SK-N-SH treated with all-trans-retinoic acid at 6 μM for 48 hours (cell line): ENCODE measurements around the gene BAIAP3.

Experiments used
- PPARA ChIP-seq: fragments of 250-450 bp; sonication (Bioruptor Pico); IDR thresholded peaks from 2 replicates; pipeline ENCODE4 v1.5.0; 2020; ENCODE audit warnings: mild to moderate bottlenecking, borderline replicate concordance
- RARB ChIP-seq: fragments of 250-450 bp; sonication (Bioruptor Pico); IDR thresholded peaks from 2 replicates; pipeline ENCODE4 v1.8.0; 2021; ENCODE audit warnings: mild to moderate bottlenecking, moderate library complexity
- TOX ChIP-seq: fragments of 250-450 bp; sonication (Bioruptor Pico); IDR thresholded peaks from 2 replicates; pipeline ENCODE4 v1.8.0; 2021; ENCODE audit warnings: mild to moderate bottlenecking, moderate library complexity, borderline replicate concordance
- ZFP3 ChIP-seq: fragments of 250-450 bp; sonication (Bioruptor Pico); IDR thresholded peaks from 2 replicates; pipeline ENCODE4 v1.5.0; 2020; ENCODE audit warnings: mild to moderate bottlenecking, moderate library complexity
- ZFP30 ChIP-seq: fragments of 450-650 bp; formaldehyde crosslinking; IDR thresholded peaks from 2 replicates; pipeline ENCODE4 v1.5.0; 2022; ENCODE audit warnings: mild to moderate bottlenecking, moderate library complexity
- ZNF70 ChIP-seq: fragments of 450-650 bp; formaldehyde crosslinking; IDR thresholded peaks from 2 replicates; pipeline ENCODE4 v1.5.0; 2020; ENCODE audit warnings: mild to moderate bottlenecking, moderate library complexity
- ZNF8 ChIP-seq: fragments of 450-650 bp; formaldehyde crosslinking; IDR thresholded peaks from 2 replicates; pipeline ENCODE4 v1.5.0; 2020; ENCODE audit warnings: mild to moderate bottlenecking, moderate library complexity
- TF ChIP-seq, protein P1 (sequence below): fragments of 250-450 bp; sonication (Bioruptor Pico); IDR thresholded peaks from 2 replicates; pipeline ENCODE4 v1.8.0; 2020; ENCODE audit warnings: mild to moderate bottlenecking, moderate library complexity, borderline replicate concordance
- TF ChIP-seq, protein P2 (sequence below): fragments of 250-450 bp; sonication (Bioruptor Pico); IDR thresholded peaks from 2 replicates; pipeline ENCODE4 v1.5.1; 2020; ENCODE audit warnings: low read depth, mild to moderate bottlenecking, moderate library complexity
- TF ChIP-seq, protein P3 (sequence below): fragments of 250-450 bp; sonication (Bioruptor Pico); IDR thresholded peaks from 2 replicates; pipeline ENCODE4 v1.8.0; 2021; ENCODE audit warnings: low read depth, mild to moderate bottlenecking, moderate library complexity, borderline replicate concordance
- TF ChIP-seq, protein P4 (sequence below): fragments of 250-450 bp; sonication (Bioruptor Pico); IDR thresholded peaks from 2 replicates; pipeline ENCODE4 v1.5.1; 2021; ENCODE audit warnings: mild to moderate bottlenecking, moderate library complexity

DNA sequence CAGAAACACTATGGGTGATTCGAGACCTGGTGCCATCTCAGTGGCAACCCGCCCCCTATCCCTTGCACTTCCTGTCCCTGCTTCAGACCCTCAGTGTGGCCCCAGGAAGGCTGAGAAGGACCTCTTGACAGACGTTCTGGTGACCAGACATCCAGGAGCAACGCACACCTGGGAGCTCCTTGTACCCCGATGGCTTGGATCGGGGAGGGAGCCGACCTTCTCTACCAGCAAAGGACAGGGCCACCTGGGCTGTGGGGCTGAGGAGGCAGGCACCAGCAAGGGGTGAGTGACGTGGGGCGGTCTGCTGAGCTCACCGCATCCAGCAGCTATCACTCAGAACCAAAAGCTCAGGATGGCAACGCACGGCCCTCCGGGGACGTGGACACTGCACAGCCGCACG, 53.9 kb downstream of the BAIAP3 start:
- TF ChIP-seq, protein P1, sequence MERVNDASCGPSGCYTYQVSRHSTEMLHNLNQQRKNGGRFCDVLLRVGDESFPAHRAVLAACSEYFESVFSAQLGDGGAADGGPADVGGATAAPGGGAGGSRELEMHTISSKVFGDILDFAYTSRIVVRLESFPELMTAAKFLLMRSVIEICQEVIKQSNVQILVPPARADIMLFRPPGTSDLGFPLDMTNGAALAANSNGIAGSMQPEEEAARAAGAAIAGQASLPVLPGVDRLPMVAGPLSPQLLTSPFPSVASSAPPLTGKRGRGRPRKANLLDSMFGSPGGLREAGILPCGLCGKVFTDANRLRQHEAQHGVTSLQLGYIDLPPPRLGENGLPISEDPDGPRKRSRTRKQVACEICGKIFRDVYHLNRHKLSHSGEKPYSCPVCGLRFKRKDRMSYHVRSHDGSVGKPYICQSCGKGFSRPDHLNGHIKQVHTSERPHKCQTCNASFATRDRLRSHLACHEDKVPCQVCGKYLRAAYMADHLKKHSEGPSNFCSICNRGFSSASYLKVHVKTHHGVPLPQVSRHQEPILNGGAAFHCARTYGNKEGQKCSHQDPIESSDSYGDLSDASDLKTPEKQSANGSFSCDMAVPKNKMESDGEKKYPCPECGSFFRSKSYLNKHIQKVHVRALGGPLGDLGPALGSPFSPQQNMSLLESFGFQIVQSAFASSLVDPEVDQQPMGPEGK = no peak
- no peak for TF ChIP-seq ZFP30 (CRISPR knock-in tag)
- no peak for TF ChIP-seq RARB
- TF ChIP-seq TOX (CRISPR knock-in tag) = no peak
- TF ChIP-seq, protein P2, sequence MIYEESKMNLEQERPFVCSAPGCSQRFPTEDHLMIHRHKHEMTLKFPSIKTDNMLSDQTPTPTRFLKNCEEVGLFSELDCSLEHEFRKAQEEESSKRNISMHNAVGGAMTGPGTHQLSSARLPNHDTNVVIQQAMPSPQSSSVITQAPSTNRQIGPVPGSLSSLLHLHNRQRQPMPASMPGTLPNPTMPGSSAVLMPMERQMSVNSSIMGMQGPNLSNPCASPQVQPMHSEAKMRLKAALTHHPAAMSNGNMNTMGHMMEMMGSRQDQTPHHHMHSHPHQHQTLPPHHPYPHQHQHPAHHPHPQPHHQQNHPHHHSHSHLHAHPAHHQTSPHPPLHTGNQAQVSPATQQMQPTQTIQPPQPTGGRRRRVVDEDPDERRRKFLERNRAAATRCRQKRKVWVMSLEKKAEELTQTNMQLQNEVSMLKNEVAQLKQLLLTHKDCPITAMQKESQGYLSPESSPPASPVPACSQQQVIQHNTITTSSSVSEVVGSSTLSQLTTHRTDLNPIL (CRISPR knock-in tag) = no peak
- TF ChIP-seq ZNF70 (CRISPR knock-in tag) = no peak
- TF ChIP-seq PPARA (CRISPR knock-in tag) = no peak
- TF ChIP-seq, protein P3, sequence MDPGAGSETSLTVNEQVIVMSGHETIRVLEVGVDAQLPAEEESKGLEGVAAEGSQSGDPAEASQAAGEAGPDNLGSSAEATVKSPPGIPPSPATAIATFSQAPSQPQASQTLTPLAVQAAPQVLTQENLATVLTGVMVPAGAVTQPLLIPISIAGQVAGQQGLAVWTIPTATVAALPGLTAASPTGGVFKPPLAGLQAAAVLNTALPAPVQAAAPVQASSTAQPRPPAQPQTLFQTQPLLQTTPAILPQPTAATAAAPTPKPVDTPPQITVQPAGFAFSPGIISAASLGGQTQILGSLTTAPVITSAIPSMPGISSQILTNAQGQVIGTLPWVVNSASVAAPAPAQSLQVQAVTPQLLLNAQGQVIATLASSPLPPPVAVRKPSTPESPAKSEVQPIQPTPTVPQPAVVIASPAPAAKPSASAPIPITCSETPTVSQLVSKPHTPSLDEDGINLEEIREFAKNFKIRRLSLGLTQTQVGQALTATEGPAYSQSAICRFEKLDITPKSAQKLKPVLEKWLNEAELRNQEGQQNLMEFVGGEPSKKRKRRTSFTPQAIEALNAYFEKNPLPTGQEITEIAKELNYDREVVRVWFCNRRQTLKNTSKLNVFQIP (CRISPR knock-in tag) = no peak
- TF ChIP-seq, protein P4, sequence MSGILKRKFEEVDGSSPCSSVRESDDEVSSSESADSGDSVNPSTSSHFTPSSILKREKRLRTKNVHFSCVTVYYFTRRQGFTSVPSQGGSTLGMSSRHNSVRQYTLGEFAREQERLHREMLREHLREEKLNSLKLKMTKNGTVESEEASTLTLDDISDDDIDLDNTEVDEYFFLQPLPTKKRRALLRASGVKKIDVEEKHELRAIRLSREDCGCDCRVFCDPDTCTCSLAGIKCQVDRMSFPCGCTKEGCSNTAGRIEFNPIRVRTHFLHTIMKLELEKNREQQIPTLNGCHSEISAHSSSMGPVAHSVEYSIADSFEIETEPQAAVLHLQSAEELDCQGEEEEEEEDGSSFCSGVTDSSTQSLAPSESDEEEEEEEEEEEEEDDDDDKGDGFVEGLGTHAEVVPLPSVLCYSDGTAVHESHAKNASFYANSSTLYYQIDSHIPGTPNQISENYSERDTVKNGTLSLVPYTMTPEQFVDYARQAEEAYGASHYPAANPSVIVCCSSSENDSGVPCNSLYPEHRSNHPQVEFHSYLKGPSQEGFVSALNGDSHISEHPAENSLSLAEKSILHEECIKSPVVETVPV = no peak
- no peak for TF ChIP-seq ZNF8 (CRISPR knock-in tag)
- no peak for TF ChIP-seq ZFP3 (CRISPR knock-in tag)
